KOPT-K1 (cell line): ENCODE measurements around the gene RTEL1.
A peak's percentile ranks its signal among the peaks of the same experiment; 100 is the strongest.

Source experiments
- H3K27ac ChIP-seq: fragments of 200-600 bp; sonication (generic); 2 replicates; pipeline ENCODE4 v1.5.1; 2016; ENCODE audit warnings: antibody characterized with exemption, mild to moderate bottlenecking, low read depth, low read length; ENCODE audit not compliant: poor library complexity, severe bottlenecking
- H3K36me3 ChIP-seq: fragments of 200-600 bp; sonication (generic); 2 replicates; pipeline ENCODE4 v1.5.1; 2017; ENCODE audit warnings: antibody characterized with exemption, mild to moderate bottlenecking, low read length, moderate library complexity; ENCODE audit not compliant: insufficient read depth
- H3K9me3 ChIP-seq: fragments of 200-600 bp; sonication (generic); 2 replicates; pipeline ENCODE4 v1.5.1; 2017; ENCODE audit warnings: antibody characterized with exemption, low read length, mild to moderate bottlenecking; ENCODE audit not compliant: insufficient read depth, poor library complexity, severe bottlenecking

The RTEL1 gene

DNA sequence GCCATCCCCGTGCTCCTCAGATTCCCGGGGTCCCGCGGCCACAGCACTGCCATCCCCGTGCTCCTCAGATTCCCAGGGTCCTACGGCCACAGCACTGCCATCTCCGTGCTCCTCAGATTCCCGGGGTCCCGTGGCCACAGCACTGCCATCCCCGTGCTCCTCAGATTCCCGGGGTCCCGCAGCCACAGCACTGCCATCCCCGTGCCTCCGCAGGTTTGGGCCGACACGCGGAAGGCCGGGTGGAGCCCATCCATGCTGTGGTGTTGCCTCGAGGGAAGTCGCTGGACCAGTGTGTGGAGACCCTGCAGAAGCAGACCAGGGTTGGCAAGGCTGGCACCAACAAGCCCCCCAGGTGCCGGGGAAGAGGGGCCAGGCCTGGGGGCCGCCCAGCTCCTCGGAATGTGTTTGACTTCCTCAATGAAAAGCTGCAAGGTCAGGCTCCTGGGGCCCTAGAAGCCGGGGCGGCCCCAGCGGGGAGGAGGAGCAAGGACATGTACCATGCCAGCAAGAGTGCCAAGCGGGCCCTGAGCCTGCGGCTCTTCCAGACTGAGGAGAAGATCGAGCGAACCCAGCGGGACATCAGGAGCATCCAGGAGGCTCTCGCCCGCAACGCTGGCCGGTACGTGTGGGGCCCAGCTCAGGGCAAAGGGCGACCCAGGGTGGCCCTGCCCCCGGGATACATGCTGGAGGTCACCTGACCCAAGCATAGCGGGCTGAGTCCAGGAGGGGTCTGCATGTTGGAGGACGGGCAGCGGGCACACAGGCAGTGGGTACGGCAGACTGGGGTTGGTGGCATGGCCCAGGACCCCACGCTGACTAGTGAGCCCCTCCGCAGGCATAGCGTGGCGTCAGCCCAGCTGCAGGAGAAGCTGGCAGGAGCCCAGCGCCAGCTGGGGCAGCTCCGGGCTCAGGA is 77.1 kb downstream of the RTEL1 start:
- Histone ChIP-seq H3K27ac (peak overlapping the region; percentile 89), H3K36me3 (peaks cover 32% of the 10 kb centered on the region), H3K9me3 (no peaks in the 10 kb centered on the region)

DNA sequence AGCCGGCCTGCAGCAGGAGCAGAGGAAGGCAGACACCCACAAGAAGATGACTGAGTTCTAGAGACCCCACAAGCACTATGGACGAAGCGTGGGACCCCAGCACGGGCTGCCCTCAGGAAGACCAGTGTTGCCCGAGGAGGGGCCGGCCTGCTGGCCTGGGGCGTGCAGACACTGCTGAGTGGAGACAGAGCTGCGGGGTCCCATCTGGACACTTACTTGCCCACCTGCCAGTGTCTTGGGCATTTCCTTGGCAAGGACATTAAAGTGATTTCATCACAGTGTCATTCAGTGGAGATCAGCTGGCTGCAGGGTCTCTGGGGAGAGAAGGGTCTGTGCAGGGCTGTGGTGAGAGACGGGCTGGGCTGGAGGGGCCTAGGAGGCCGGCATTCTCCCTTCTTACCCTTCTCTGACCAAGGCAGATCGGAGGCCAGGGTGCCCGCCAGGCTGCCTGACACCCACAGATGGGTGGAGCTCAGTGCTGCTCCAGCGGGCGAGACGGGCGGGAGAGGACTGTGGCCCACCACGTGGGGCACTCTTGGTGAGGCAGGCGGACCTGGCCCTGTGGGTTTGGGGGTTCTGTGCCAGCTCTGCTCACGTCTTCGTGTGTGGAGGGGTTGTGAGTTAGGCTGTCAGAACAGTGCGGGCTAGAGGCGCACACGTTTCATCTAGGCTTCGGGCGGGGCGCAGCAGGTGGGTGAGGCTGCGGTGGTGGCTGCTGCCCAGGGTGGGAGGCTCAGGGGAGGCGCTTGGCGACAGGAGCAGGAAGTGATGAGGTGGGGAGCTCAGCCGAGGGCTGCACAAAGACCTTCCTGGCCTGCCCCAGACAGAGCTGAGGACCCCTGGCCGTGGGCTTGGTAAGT is 78.0 kb downstream of the RTEL1 start, which contains the start of gene LIME1:
LIME1 (plus strand) TSS at position 806 of the 860 bp plus-strand sequence. CDS start 886 bp downstream, outside the sequence.
- peak within 1 kb of the TSS; percentile 89 for H3K27ac ChIP-seq

DNA sequence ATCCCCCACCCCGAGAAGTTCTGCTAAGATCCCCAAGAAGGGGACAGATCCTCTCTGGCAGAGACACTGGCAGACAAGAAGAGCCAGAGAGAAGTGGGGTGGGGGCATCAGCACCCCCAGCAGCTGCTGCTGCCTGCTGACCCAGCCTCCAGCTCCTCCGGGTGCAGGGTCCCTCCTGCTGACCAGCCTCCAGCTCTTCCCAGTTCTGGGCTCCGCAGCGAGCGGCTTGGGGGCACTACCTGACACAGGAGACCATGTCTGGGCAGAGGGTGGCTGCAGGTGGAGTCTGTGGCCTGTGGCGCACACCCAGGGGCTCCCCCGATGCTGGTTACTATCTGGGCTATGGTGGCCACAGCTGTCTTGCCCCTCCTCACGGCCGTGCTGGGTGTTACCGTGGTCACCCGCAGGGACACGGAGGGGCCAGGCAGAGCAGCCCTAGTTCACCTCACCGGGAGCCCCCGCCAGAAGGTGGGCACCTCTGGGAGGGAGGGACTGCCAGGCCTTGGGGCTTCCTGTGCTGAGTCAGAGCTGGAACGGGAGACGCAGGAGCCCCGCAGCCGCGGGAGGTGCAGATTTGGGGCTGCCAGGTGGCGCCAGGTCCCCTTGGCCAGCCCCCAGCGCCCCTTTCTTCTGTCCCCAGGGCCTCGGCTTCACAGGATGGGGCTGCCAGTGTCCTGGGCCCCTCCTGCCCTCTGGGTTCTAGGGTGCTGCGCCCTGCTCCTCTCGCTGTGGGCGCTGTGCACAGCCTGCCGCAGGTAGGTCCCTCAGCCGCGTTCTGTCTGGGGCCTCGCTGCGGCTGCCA is 79.0 kb downstream of the RTEL1 start:
- H3K36me3 ChIP-seq = peaks cover 34% of the 10 kb centered on the region
- no peaks in the 10 kb centered on the region for H3K9me3 ChIP-seq
- H3K27ac ChIP-seq = peak overlapping the region; percentile 89

More for the DNA sequence above, 78.0 kb downstream of the RTEL1 start, which contains the start of gene LIME1:
- H3K9me3 ChIP-seq = no peaks in the 10 kb centered on the region
- peaks cover 32% of the 10 kb centered on the region for H3K36me3 ChIP-seq

DNA sequence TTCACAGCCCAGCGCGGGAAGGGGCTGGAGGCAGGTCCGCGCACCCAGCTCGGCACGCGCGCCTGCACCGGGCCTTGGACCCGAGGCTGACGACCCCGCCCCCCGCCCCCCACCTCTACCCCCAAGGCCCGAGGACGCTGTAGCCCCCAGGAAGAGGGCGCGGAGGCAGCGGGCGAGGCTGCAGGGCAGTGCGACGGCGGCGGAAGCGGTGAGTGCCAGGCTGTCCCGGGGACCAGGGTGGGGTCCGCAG is 79.5 kb downstream of the RTEL1 start:
- Histone ChIP-seq H3K36me3 (peaks cover 36% of the 10 kb centered on the region), H3K27ac (peak overlapping the region; percentile 89), H3K9me3 (no peaks in the 10 kb centered on the region)

DNA sequence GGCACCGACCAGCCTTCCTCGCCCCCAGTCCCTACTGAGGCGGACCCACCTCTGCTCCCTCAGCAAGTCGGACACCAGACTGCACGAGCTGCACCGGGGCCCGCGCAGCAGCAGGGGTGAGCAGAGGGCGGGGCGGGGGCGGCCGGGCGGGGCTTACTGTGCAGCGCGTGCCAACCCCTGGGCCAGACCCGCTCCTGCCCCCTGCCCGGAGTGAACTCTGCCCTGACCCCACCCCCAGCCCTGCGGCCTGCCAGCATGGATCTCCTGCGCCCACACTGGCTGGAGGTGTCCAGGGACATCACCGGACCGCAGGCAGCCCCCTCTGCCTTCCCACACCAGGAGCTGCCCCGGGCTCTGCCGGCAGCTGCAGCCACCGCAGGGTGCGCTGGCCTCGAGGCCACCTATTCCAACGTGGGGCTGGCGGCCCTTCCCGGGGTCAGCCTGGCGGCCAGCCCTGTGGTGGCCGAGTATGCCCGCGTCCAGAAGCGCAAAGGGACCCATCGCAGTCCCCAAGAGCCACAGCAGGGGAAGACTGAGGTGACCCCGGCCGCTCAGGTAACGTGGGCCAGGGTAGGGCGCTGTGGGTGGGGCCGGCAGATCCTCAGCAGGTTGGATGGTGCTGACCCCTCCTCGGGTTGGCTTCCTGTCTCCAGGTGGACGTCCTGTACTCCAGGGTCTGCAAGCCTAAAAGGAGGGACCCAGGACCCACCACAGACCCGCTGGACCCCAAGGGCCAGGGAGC is 80.0 kb downstream of the RTEL1 start:
- Histone ChIP-seq H3K36me3 (peaks cover 36% of the 10 kb centered on the region), H3K27ac (peak overlapping the region; percentile 89), H3K9me3 (no peaks in the 10 kb centered on the region)

DNA sequence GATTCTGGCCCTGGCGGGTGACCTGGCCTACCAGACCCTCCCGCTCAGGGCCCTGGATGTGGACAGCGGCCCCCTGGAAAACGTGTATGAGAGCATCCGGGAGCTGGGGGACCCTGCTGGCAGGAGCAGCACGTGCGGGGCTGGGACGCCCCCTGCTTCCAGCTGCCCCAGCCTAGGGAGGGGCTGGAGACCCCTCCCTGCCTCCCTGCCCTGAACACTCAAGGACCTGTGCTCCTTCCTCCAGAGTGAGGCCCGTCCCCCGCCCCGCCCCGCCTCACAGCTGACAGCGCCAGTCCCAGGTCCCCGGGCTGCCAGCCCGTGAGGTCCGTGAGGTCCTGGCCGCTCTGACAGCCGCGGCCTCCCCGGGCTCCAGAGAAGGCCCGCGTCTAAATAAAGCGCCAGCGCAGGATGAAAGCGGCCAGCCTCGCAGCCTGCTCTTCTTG is 80.6 kb downstream of the RTEL1 start:
- no peaks in the 10 kb centered on the region for H3K9me3 ChIP-seq
- no peak overlapping the region for H3K27ac ChIP-seq
- peaks cover 32% of the 10 kb centered on the region for H3K36me3 ChIP-seq

DNA sequence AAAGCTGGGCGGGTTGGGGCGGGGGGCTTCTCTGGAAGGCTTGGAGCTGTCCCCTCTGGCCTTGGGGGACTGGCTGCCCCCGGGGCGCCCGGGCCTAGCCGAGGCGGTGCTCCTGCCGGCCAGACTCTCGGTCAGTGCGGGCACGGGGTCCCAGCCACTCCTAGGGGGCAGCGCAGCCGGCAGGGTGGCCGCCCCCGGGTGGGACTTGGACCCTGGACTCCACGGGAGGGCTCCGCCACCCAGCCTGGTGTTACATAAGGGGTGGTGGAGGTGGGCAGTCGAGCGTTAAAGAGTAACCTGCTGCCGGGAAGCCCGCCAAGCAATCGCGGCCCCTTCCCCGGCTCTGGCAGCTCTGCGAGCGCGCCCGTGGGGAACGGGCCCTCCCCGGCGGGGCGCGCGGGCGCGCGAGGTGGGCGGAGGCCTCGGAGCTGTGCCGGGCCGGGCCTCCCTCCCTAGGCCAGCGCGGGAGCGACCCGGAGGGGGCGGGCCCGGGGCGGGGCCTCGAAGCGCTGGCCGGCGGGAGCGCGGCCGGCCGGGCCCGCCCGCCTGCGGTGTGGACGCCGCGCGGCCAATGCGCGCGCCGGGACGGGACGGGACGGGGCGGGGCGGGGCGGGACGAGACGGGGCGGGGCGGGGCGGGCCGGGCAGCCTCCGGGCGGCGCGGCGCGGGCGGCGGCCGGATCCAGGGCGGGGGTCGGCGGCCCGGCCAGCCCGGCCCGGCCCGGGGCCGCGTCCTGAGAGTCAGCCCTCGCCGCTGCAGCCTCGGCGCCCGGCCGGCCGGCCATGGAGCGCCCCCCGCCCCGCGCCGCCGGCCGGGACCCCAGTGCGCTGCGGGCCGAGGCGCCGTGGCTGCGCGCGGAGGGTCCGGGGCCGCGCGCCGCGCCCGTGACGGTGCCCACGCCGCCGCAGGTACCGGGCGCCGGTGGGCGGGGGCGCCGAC is 81.3 kb downstream of the RTEL1 start, which contains the start of gene SLC2A4RG:
SLC2A4RG (plus strand) TSS at position 647 of the 940 bp plus-strand sequence; CDS start at position 784, 137 bp downstream.
- Histone ChIP-seq H3K36me3 (peaks cover 25% of the 10 kb centered on the region), H3K9me3 (no peaks in the 10 kb centered on the region), H3K27ac (no peak within 1 kb of the TSS)

DNA sequence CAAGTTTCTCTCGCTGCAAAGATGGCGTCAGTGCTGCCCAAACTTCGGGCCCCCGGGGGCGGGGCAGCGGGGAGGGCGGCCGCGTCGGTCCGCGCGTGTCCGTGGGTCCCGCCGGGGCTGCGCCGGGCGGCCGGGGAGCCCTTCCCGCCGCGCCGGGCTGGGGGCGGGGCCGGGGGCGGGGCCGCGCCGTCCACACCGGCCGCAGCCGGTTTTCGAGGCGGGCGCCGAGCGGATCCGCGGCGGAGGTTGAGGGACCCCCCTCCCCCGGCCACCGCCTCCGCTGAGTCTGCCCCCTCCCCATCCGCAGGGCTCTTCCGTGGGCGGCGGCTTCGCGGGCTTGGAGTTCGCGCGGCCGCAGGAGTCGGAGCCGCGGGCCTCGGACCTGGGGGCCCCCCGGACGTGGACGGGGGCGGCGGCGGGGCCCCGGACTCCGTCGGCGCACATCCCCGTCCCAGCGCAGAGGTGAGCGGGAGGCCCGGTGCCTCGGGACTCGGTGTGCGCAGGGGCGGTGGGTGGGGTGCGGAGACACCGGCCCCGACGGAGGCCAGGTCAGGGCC is 82.0 kb downstream of the RTEL1 start:
- Histone ChIP-seq H3K36me3 (peaks cover 18% of the 10 kb centered on the region), H3K27ac (no peak overlapping the region)

DNA sequence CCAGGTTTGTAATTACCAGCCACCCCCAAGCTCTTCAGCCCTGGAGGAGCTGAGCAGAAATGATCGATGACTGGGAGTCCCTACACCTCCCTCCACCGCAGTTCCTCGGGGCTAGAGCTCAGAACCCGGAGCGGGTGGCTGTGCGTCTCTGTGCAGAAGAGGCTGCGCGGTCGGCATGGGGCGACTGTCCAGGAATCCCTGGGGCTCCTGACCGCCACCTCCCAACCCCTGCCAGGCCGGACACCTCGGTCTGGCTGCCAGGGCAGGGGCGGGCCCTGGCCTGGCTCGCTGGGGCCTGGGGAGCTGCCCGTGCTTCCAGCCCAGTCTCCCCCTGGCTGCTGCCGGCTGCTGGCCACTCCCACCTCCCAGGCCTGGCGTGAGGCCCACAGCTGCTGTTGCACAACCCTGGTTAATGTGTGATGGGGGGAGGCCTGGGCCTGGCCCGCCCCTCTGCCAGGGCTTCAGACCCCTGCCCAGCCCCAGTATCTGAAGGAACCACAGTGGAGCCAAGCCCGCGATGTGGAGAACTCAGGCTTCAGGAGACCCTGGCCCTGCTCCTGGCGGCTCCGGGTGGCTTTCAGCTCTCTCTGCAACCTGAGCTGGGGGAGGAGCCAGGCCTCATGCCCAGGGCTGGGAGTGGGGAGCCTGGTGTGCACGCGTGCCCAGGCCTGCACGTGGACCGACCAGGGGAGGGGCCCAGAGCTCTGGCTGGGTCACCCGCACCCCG is 82.7 kb downstream of the RTEL1 start:
- Histone ChIP-seq H3K36me3 (peaks cover 11% of the 10 kb centered on the region), H3K9me3 (no peaks in the 10 kb centered on the region), H3K27ac (no peak overlapping the region)

More for the DNA sequence above, 82.0 kb downstream of the RTEL1 start:
- no peaks in the 10 kb centered on the region for H3K9me3 ChIP-seq

DNA sequence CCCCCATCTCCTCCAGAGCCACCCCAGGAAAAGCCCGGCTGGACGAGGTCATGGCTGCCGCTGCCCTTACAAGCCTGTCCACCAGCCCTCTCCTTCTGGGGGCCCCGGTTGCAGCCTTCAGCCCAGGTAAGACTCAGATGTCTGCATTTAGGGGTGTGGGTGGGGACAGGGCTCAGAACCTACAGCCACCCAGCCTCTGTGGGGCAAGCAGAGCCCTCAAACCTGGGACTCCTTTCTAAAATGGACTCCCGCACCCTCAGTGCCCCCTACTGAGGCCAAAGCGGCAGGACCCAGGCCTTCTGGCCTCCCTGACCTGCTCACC is 83.2 kb downstream of the RTEL1 start:
- Histone ChIP-seq H3K36me3 (peaks cover 8% of the 10 kb centered on the region; the same call in 1 of the 2 replicates), H3K27ac (no peak overlapping the region), H3K9me3 (no peaks in the 10 kb centered on the region)

DNA sequence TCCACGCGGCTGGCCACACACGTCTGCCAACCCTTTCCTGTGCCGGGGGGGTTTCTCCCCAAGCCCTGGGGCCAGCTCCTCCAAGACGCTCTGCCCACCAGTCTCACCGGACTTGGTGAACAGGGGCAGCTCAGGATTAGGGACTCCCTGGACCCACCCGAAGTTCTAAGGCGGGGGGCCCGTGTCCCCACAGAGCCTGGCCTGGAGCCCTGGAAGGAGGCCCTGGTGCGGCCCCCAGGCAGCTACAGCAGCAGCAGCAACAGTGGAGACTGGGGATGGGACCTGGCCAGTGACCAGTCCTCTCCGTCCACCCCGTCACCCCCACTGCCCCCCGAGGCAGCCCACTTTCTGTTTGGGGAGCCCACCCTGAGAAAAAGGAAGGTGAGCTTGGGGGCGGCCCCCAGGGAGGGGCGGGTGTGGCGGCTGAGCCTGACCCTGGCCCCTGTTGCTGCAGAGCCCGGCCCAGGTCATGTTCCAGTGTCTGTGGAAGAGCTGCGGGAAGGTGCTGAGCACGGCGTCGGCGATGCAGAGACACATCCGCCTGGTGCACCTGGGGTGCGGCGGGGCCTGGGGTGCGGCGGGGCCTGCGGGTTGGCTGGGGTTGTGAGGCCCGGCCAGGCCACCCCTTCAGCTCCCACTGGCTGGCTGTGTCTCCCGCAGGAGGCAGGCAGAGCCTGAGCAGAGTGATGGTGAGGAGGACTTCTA is 83.7 kb downstream of the RTEL1 start:
- Histone ChIP-seq H3K9me3 (no peaks in the 10 kb centered on the region), H3K36me3 (peaks cover 8% of the 10 kb centered on the region; the same call in 1 of the 2 replicates), H3K27ac (no peak overlapping the region)

DNA sequence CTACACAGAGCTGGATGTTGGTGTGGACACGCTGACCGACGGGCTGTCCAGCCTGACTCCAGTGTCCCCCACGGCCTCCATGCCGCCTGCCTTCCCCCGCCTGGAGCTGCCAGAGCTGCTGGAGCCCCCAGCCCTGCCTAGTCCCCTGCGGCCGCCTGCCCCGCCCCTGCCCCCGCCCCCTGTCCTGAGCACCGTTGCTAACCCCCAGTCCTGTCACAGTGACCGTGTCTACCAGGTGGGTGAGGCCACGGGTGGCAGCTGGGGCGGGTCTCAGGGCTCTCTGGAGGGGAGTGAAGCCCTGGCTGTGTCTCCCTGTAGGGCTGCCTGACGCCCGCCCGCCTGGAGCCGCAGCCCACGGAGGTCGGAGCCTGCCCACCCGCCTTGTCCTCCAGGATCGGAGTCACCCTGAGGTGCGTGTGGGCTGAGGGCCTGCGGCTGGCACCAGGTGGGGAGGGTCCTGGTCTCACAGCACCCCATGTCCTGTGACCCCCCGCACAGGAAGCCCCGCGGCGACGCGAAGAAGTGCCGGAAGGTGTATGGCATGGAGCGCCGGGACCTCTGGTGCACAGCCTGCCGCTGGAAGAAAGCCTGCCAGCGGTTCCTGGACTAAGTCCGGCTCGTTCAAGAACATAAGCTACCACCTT is 84.4 kb downstream of the RTEL1 start:
- Histone ChIP-seq H3K9me3 (no peaks in the 10 kb centered on the region), H3K36me3 (peaks cover 8% of the 10 kb centered on the region; the same call in 1 of the 2 replicates), H3K27ac (no peak overlapping the region)
